Lung (tissue), 12 donors: ENCODE measurements around the gene ANO2. TPM values are rescaled to one million over a fixed set of nuclear protein-coding genes. Genes with fewer than 3 reads are reported as not detected.

Experiments used
- ATAC-seq: fragments of 200-7000 bp; cut with Tn5 transposase; one replicate; pipeline ENCODE4 v1.9.1; 2020; ENCODE audit warnings: moderate number of reproducible peaks; ENCODE audit not compliant: insufficient read depth, low FRiP score
- DNase-seq, 3 donors: peaks; one replicate each; pipeline ENCODE4 v3.0.0-alpha.2; 2013 to 2017
- H3K27ac ChIP-seq, 2 donors: one replicate each; pipeline ENCODE4 v1.5.1; 2013; ENCODE audit warnings: mild to moderate bottlenecking in 2 of 2, moderate library complexity in 2 of 2, control low read depth in 1 of 2, inconsistent platforms in 1 of 2, low read depth in 1 of 2, low read length in 1 of 2
- H3K27me3 ChIP-seq, 3 donors: one replicate each; pipeline ENCODE4 v1.5.1; 2013; ENCODE audit warnings: low read length in 2 of 3; ENCODE audit not compliant: control insufficient read depth in 3 of 3, insufficient read depth in 3 of 3
- H3K36me3 ChIP-seq, 4 donors: one replicate each; pipeline ENCODE4 v1.5.1; 2013; ENCODE audit warnings: low read length in 4 of 4, mild to moderate bottlenecking in 1 of 4, moderate library complexity in 1 of 4; ENCODE audit not compliant: control insufficient read depth in 4 of 4, insufficient read depth in 4 of 4
- H3K4me1 ChIP-seq, 5 donors: one replicate each; pipeline ENCODE4 v1.5.1; 2013; ENCODE audit warnings: low read length in 5 of 5, mild to moderate bottlenecking in 2 of 5, moderate library complexity in 1 of 5; ENCODE audit not compliant: control insufficient read depth in 5 of 5, insufficient read depth in 5 of 5
- H3K4me3 ChIP-seq: one replicate; pipeline ENCODE4 v1.5.1; 2013; ENCODE audit warnings: mild to moderate bottlenecking, control low read depth, moderate library complexity
- H3K9ac ChIP-seq, 2 donors: one replicate each; pipeline ENCODE4 v1.5.1; 2013; ENCODE audit warnings: low read length in 2 of 2, control low read depth in 1 of 2; ENCODE audit not compliant: insufficient read depth in 1 of 2
- H3K9me3 ChIP-seq, 4 donors: one replicate each; pipeline ENCODE4 v1.5.1; 2013; ENCODE audit warnings: low read length in 3 of 4, mild to moderate bottlenecking in 1 of 4, moderate library complexity in 1 of 4; ENCODE audit not compliant: control insufficient read depth in 4 of 4, insufficient read depth in 3 of 4
- WGBS, 2 donors: extraction: QIAGEN DNeasy Blood & Tissue Kit; methylation state at CpG; one replicate each; pipeline ENCODE4 v1.1.7; 2013; 5-methylcytosine and 5-hydroxymethylcytosine counted together
- polyA plus RNA-seq, 2 donors: library from polyadenylated mRNA; stranded (reverse); fragments of 200-250 nt; gene quantifications; one replicate each; pipeline ENCODE4 v1.2.1, GENCODE V29; 2013
- total RNA-seq, 2 donors: library from RNA; depleted of rRNA in 1 of 2; stranded (reverse); fragments of >200 nt in 1 of 2; gene quantifications; one replicate each; pipeline ENCODE4 v1.2.1, GENCODE V29; 2014 to 2021
- TF ChIP-seq, protein P1 (sequence below): IDR thresholded peaks from 2 replicates; pipeline ENCODE4 v1.5.1; 2012; ENCODE audit warnings: mild to moderate bottlenecking; ENCODE audit errors: control extremely low read depth, extremely low read depth
- donor health status: control.
- donor health status: control.
- donor health status: Bipolar disorder and iron deficiency.
- donor health status: healthy.
- donor health status: DM: yes; HTN: yes; CAD: no.

The ANO2 gene
- total and polyA plus RNA-seq, 4 donors = 5.9 to 11.3 (median 7.4) TPM

DNA sequence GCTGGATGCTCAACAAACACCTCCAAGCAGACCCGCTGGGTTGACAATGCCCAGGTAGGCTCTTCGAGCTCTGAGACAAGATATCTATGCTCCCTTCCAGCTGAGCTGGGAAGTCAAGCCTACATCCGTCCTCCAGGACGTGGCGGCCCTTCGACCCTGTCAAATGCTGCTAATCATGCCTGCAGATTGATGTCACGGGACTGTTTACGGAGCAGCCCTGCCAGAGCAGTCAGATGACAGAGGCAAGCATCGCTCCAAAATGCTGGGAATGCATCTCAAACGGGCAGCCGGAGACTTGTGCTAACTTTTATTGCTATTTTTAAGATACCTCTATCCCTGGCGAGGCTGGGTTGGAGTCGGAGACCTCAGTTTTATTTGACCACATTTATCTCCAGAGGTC is 373.9 kb downstream of the ANO2 start:
- no peaks in the 10 kb centered on the region for H3K9me3 ChIP-seq
- H3K27ac ChIP-seq = no peak overlapping the region
- no peaks in the 10 kb centered on the region for H3K36me3 ChIP-seq
- DNase-seq (no peak), ATAC-seq (no peak)
- H3K9ac ChIP-seq = no peak overlapping the region
- no peak overlapping the region for H3K4me3 ChIP-seq
- peaks cover 0 to 30% (median 4%) of the 10 kb centered on the region in 5 donors for H3K4me1 ChIP-seq
- H3K27me3 ChIP-seq = peaks cover 0 to 5% (median 0%) of the 10 kb centered on the region in 3 donors
- TF ChIP-seq, protein P1, sequence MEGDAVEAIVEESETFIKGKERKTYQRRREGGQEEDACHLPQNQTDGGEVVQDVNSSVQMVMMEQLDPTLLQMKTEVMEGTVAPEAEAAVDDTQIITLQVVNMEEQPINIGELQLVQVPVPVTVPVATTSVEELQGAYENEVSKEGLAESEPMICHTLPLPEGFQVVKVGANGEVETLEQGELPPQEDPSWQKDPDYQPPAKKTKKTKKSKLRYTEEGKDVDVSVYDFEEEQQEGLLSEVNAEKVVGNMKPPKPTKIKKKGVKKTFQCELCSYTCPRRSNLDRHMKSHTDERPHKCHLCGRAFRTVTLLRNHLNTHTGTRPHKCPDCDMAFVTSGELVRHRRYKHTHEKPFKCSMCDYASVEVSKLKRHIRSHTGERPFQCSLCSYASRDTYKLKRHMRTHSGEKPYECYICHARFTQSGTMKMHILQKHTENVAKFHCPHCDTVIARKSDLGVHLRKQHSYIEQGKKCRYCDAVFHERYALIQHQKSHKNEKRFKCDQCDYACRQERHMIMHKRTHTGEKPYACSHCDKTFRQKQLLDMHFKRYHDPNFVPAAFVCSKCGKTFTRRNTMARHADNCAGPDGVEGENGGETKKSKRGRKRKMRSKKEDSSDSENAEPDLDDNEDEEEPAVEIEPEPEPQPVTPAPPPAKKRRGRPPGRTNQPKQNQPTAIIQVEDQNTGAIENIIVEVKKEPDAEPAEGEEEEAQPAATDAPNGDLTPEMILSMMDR = no peak
- 64% methylated on average over 13 of the region's 13 CpGs for WGBS, 2 donors

DNA sequence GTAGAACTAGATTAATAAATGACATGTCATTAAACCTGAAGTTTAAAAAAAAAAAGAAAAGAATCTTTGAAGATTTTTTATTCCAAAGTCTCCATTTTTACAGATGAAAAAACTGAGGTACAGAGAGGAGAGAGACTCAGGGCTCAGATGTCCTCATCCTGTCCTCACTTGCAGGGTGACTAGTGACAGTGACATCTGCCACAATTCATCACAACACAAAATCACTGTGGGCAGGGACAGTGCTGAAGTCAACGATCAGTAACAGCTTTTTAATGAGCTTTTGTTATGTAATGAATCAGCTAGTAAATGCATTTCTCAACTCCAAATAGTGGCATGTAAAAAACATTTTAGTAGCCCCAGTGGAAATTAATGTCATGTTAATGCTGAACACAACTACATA is 374.6 kb downstream of the ANO2 start:
- peaks cover 0 to 5% (median 0%) of the 10 kb centered on the region in 3 donors for H3K27me3 ChIP-seq
- TF ChIP-seq, protein P1 = no peak
- H3K9ac ChIP-seq = no peak overlapping the region
- ATAC-seq = no peak
- H3K27ac ChIP-seq = no peak overlapping the region
- no peaks in the 10 kb centered on the region for H3K9me3 ChIP-seq
- 37 to 80% methylated on average over 1 of the region's 1 CpG for WGBS, 2 donors
- H3K36me3 ChIP-seq = no peaks in the 10 kb centered on the region
- DNase-seq = no peak
- peaks cover 0 to 31% (median 4%) of the 10 kb centered on the region in 5 donors for H3K4me1 ChIP-seq
- H3K4me3 ChIP-seq = no peak overlapping the region

DNA sequence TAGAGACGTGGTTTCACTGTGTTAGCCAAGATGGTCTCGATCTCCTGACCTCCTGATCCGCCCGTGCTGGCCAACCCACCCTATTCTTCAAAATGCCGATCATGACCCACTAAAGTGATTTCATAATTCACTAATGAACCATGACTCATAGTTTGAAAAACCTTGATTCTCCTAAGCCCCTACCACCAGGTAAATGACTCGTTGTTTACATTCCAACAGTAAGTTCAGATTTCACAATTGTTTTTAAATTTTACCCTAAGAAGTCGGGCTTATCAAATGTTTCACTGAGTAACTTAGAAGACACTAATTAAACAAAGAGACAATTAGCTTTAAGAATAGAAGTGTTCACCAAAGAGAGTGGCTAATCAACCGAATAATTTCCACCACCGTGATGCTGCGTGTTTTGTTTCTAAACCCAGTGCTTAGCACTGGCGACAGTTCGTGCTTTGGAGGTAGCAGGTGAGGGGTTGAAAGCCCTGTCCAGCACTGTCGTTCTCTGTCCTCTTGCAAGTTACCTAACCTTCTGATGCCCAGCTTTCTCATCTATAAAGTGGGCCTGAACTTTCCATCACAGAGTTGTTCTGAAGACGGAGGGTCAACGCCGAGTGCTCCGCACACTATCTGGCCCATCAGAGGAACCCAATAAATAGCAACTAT is 376.6 kb downstream of the ANO2 start:
- TF ChIP-seq, protein P1 = no peak
- no peak for DNase-seq
- H3K4me3 ChIP-seq = no peak overlapping the region
- peaks cover 0 to 5% (median 0%) of the 10 kb centered on the region in 3 donors for H3K27me3 ChIP-seq
- ATAC-seq = no peak
- 79 to 87% methylated on average over 17 of the region's 17 CpGs for whole genome bisulfite sequencing, 2 donors
- H3K27ac ChIP-seq = no peak overlapping the region
- H3K9ac ChIP-seq = no peak overlapping the region
- H3K36me3 ChIP-seq = no peaks in the 10 kb centered on the region
- H3K4me1 ChIP-seq = peaks cover 0 to 31% (median 4%) of the 10 kb centered on the region in 5 donors
- no peaks in the 10 kb centered on the region for H3K9me3 ChIP-seq
